ENCODE data around the gene XCR1.

XCR1 gene

GRCh38 chr3:45978006-45978761 is 49.1 kb downstream of the XCR1 start:
- Histone ChIP-seq H3K9me3 (ENCODE audit: control insufficient read depth in 5 of 5, low read length in 5 of 5) (no peaks in the 10 kb centered on the region), H3K4me1 (ENCODE audit: control insufficient read depth in 5 of 5, insufficient read depth in 5 of 5, low read length in 5 of 5) (peaks cover 0 to 9% (median 5%) of the 10 kb centered on the region in 5 donors), H3K27me3 (ENCODE audit: control insufficient read depth in 5 of 5, insufficient read depth in 4 of 5, low read length in 5 of 5) (no peaks in the 10 kb centered on the region), H3K9ac (ENCODE audit: low read length in 5 of 5) (no peak overlapping the region), H3K4me3 (ENCODE audit: low read depth in 1 of 5, low read length in 5 of 5) (no peak overlapping the region), H3K27ac (ENCODE audit: low read depth, low read length) (no peak overlapping the region), H3K36me3 (ENCODE audit: control insufficient read depth in 5 of 5, insufficient read depth in 5 of 5, low read length in 5 of 5) (peaks cover 27 to 87% (median 74%) of the 10 kb centered on the region in 5 donors)

DNA sequence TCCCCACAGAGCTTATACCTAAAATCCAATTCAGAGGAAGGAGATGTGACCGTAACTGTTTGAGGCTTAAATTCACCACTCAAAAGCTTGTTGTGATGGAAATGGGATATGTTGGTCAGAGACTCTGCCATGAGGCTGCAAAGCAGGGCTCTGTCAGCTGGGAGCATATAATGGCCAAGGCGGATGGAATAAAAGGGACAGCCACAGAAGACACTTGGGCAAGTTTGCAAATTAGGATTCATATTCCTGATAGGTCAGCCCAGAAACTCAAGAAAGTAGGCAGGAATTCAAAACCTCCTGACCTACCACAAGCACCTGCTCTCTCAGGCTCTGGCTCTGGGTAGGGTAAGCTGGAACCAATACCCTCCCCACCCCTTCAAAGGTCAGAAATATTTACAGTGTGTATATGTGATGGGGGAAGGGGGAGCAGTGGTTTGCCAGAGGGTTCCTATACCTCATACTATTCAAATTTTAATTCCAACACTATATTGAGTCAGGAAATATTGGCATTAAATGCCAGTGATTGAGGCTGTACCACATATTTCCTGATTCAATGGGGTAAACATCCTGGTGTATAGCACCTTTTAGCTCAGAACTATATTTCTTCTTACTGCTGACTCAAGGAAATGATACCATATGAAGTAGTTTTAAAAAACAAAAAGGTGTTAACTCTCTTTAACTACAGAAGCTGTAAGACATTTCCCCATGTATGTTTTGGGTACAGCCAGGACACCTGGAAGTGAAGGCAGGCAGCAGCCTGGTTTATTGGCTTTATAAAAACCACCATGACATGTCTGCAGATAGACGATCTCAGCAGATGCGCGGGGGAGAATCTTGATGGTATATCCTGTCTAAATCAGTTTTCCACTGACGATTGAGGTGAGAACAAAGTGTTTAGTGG is 50.8 kb downstream of the XCR1 start:
- H3K27ac ChIP-seq (ENCODE audit: low read depth, low read length), result no peak overlapping the region
- H3K36me3 ChIP-seq (ENCODE audit: control insufficient read depth in 5 of 5, insufficient read depth in 5 of 5, low read length in 5 of 5), result peaks cover 17 to 84% (median 65%) of the 10 kb centered on the region in 5 donors
- H3K27me3 ChIP-seq (ENCODE audit: control insufficient read depth in 5 of 5, insufficient read depth in 4 of 5, low read length in 5 of 5), result no peaks in the 10 kb centered on the region
- H3K4me1 ChIP-seq (ENCODE audit: control insufficient read depth in 5 of 5, insufficient read depth in 5 of 5, low read length in 5 of 5), result peaks cover 0 to 9% (median 5%) of the 10 kb centered on the region in 5 donors
- H3K9me3 ChIP-seq (ENCODE audit: control insufficient read depth in 5 of 5, low read length in 5 of 5), result no peaks in the 10 kb centered on the region
- H3K4me3 ChIP-seq (ENCODE audit: low read depth in 1 of 5, low read length in 5 of 5), result no peak overlapping the region
- H3K9ac ChIP-seq (ENCODE audit: low read length in 5 of 5), result no peak overlapping the region

DNA sequence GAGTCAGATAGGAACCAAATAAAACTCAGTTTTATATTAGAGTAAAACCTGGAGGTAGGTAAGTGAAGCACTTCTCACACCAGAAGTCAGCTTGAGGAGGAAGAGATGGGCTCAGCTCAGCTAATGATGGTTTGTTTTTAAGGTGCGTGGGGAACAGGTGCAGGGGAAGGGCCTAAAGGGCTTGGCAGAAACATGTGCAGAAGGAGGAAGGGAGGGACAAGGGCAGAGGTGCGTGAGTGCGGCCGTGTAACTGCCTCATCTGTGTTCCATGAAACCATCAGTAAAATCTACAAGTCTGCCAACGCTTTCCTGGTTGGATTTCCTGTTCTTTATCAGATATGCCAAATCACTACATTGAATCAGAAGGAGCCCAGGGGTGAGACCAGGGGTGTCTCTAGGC is 51.6 kb downstream of the XCR1 start:
- H3K36me3 ChIP-seq (ENCODE audit: control insufficient read depth in 5 of 5, insufficient read depth in 5 of 5, low read length in 5 of 5), result peaks cover 15 to 79% (median 58%) of the 10 kb centered on the region in 5 donors
- H3K4me1 ChIP-seq (ENCODE audit: control insufficient read depth in 5 of 5, insufficient read depth in 5 of 5, low read length in 5 of 5), result peaks cover 0 to 9% (median 5%) of the 10 kb centered on the region in 5 donors
- H3K9me3 ChIP-seq (ENCODE audit: control insufficient read depth in 5 of 5, low read length in 5 of 5), result no peaks in the 10 kb centered on the region
- peak overlapping the region in 1 of 5 donors; percentile 11 for H3K9ac ChIP-seq (ENCODE audit: low read length in 5 of 5)
- H3K27ac ChIP-seq (ENCODE audit: low read depth, low read length), result no peak overlapping the region
- H3K27me3 ChIP-seq (ENCODE audit: control insufficient read depth in 5 of 5, insufficient read depth in 4 of 5, low read length in 5 of 5), result no peaks in the 10 kb centered on the region
- H3K4me3 ChIP-seq (ENCODE audit: low read depth in 1 of 5, low read length in 5 of 5), result no peak overlapping the region

GRCh38 chr3:45974686-45975085 is 52.6 kb downstream of the XCR1 start:
- H3K4me3 ChIP-seq (ENCODE audit: low read depth in 1 of 5, low read length in 5 of 5), result no peak overlapping the region
- H3K9me3 ChIP-seq (ENCODE audit: control insufficient read depth in 5 of 5, low read length in 5 of 5), result no peaks in the 10 kb centered on the region
- H3K4me1 ChIP-seq (ENCODE audit: control insufficient read depth in 5 of 5, insufficient read depth in 5 of 5, low read length in 5 of 5), result peaks cover 0 to 9% (median 5%) of the 10 kb centered on the region in 5 donors
- no peak overlapping the region for H3K27ac ChIP-seq (ENCODE audit: low read depth, low read length)
- H3K36me3 ChIP-seq (ENCODE audit: control insufficient read depth in 5 of 5, insufficient read depth in 5 of 5, low read length in 5 of 5), result peaks cover 13 to 81% (median 64%) of the 10 kb centered on the region in 5 donors
- H3K27me3 ChIP-seq (ENCODE audit: control insufficient read depth in 5 of 5, insufficient read depth in 4 of 5, low read length in 5 of 5), result no peaks in the 10 kb centered on the region
- no peak overlapping the region for H3K9ac ChIP-seq (ENCODE audit: low read length in 5 of 5)

GRCh38 chr3:45972534-45973402 is 54.5 kb downstream of the XCR1 start:
- H3K36me3 ChIP-seq (ENCODE audit: control insufficient read depth in 5 of 5, insufficient read depth in 5 of 5, low read length in 5 of 5), result peaks cover 13 to 82% (median 69%) of the 10 kb centered on the region in 5 donors
- H3K9me3 ChIP-seq (ENCODE audit: control insufficient read depth in 5 of 5, low read length in 5 of 5), result no peaks in the 10 kb centered on the region
- H3K27me3 ChIP-seq (ENCODE audit: control insufficient read depth in 5 of 5, insufficient read depth in 4 of 5, low read length in 5 of 5), result no peaks in the 10 kb centered on the region
- no peak overlapping the region for H3K9ac ChIP-seq (ENCODE audit: low read length in 5 of 5)
- H3K4me3 ChIP-seq (ENCODE audit: low read depth in 1 of 5, low read length in 5 of 5), result no peak overlapping the region
- no peak overlapping the region for H3K27ac ChIP-seq (ENCODE audit: low read depth, low read length)
- H3K4me1 ChIP-seq (ENCODE audit: control insufficient read depth in 5 of 5, insufficient read depth in 5 of 5, low read length in 5 of 5), result peaks cover 0 to 7% (median 3%) of the 10 kb centered on the region in 5 donors

GRCh38 chr3:45969953-45970352 is 57.3 kb downstream of the XCR1 start:
- Histone ChIP-seq H3K9me3 (ENCODE audit: control insufficient read depth in 5 of 5, low read length in 5 of 5) (no peaks in the 10 kb centered on the region), H3K27ac (ENCODE audit: low read depth, low read length) (no peak overlapping the region), H3K27me3 (ENCODE audit: control insufficient read depth in 5 of 5, insufficient read depth in 4 of 5, low read length in 5 of 5) (no peaks in the 10 kb centered on the region), H3K9ac (ENCODE audit: low read length in 5 of 5) (no peak overlapping the region), H3K36me3 (ENCODE audit: control insufficient read depth in 5 of 5, insufficient read depth in 5 of 5, low read length in 5 of 5) (peaks cover 7 to 84% (median 79%) of the 10 kb centered on the region in 5 donors), H3K4me1 (ENCODE audit: control insufficient read depth in 5 of 5, insufficient read depth in 5 of 5, low read length in 5 of 5) (peaks cover 0 to 20% (median 11%) of the 10 kb centered on the region in 5 donors), H3K4me3 (ENCODE audit: low read depth in 1 of 5, low read length in 5 of 5) (no peak overlapping the region)

DNA sequence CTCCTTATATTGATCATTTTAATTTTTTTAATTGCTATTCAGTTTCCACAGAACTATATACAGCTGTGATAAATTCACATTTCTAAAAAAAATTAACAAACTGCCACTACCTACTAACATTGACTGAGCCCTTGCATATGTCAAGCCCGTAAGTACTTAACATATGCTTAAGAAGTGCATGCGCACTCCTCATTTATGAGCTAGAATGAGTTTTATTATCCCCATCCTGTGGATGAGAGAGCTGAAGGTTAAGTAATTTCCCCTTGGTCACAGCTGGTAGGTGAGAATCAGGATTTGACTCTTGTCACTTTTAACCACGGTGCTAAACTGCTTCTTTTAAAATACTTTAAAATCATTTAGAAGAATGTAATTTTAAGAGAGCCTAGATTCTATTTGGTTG is 58.2 kb downstream of the XCR1 start:
- Histone ChIP-seq H3K9ac (ENCODE audit: low read length in 5 of 5) (no peak overlapping the region), H3K4me3 (ENCODE audit: low read depth in 1 of 5, low read length in 5 of 5) (no peak overlapping the region), H3K36me3 (ENCODE audit: control insufficient read depth in 5 of 5, insufficient read depth in 5 of 5, low read length in 5 of 5) (peaks cover 5 to 85% (median 79%) of the 10 kb centered on the region in 5 donors), H3K27me3 (ENCODE audit: control insufficient read depth in 5 of 5, insufficient read depth in 4 of 5, low read length in 5 of 5) (no peaks in the 10 kb centered on the region), H3K4me1 (ENCODE audit: control insufficient read depth in 5 of 5, insufficient read depth in 5 of 5, low read length in 5 of 5) (peaks cover 0 to 20% (median 11%) of the 10 kb centered on the region in 5 donors), H3K9me3 (ENCODE audit: control insufficient read depth in 5 of 5, low read length in 5 of 5) (no peaks in the 10 kb centered on the region), H3K27ac (ENCODE audit: low read depth, low read length) (no peak overlapping the region)

DNA sequence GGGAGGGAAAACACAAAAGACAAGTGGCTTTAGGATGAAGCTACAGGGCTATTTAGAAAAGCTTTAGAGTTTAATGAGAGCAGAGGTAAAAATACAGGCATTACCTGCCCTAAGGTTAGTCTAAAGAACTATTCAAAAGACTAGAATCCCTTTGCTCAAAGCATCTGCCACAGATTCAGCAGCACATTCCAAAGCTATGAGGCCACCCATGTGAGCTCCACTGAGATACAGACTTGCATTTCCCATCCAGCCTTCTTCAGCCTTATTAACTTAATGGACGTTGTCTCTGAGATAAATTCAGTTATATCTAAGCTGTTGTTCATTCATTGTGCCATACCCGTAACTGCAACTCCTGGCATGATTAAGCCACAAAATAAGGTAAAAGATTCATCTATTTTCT is 58.6 kb downstream of the XCR1 start:
- peaks cover 8 to 89% (median 82%) of the 10 kb centered on the region in 5 donors for H3K36me3 ChIP-seq (ENCODE audit: control insufficient read depth in 5 of 5, insufficient read depth in 5 of 5, low read length in 5 of 5)

DNA sequence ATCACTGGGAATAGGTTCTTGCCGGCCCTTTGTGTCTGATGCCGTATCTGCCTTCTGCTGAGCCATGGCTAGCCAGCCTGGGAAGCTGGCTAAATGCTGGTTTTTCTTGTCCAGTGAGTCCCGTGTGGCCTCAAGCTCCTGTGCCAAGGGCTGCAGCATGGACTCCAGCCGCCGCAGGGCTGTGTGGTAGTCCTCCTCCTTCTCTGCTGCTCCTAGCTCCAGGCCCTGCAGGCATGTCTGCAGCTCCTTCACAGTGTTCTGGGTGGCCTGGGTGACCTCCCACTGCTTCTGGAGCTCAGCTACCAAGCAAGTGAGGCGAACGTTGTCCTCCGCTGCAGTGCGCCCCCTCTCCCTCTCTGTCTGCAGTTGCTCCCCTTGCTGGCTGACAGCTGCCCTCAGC is 59.1 kb downstream of the XCR1 start:
- Histone ChIP-seq H3K27ac (ENCODE audit: low read depth, low read length) (no peak overlapping the region), H3K36me3 (ENCODE audit: control insufficient read depth in 5 of 5, insufficient read depth in 5 of 5, low read length in 5 of 5) (peaks cover 9 to 91% (median 85%) of the 10 kb centered on the region in 5 donors), H3K4me3 (ENCODE audit: low read depth in 1 of 5, low read length in 5 of 5) (no peak overlapping the region), H3K9me3 (ENCODE audit: control insufficient read depth in 5 of 5, low read length in 5 of 5) (no peaks in the 10 kb centered on the region), H3K9ac (ENCODE audit: low read length in 5 of 5) (no peak overlapping the region), H3K4me1 (ENCODE audit: control insufficient read depth in 5 of 5, insufficient read depth in 5 of 5, low read length in 5 of 5) (peaks cover 0 to 20% (median 11%) of the 10 kb centered on the region in 5 donors), H3K27me3 (ENCODE audit: control insufficient read depth in 5 of 5, insufficient read depth in 4 of 5, low read length in 5 of 5) (no peaks in the 10 kb centered on the region)

More for the DNA sequence above, 58.6 kb downstream of the XCR1 start:
- H3K4me1 ChIP-seq (ENCODE audit: control insufficient read depth in 5 of 5, insufficient read depth in 5 of 5, low read length in 5 of 5), result peaks cover 0 to 20% (median 11%) of the 10 kb centered on the region in 5 donors
- no peaks in the 10 kb centered on the region for H3K27me3 ChIP-seq (ENCODE audit: control insufficient read depth in 5 of 5, insufficient read depth in 4 of 5, low read length in 5 of 5)
- no peak overlapping the region for H3K27ac ChIP-seq (ENCODE audit: low read depth, low read length)
- H3K9me3 ChIP-seq (ENCODE audit: control insufficient read depth in 5 of 5, low read length in 5 of 5), result no peaks in the 10 kb centered on the region
- H3K9ac ChIP-seq (ENCODE audit: low read length in 5 of 5), result no peak overlapping the region
- H3K4me3 ChIP-seq (ENCODE audit: low read depth in 1 of 5, low read length in 5 of 5), result no peak overlapping the region

Data from subcutaneous abdominal adipose tissue (tissue), 5 donors.